ENCODE results near the gene SLC25A17. TPM values are rescaled to one million over a fixed set of nuclear protein-coding genes. Genes with fewer than 3 reads are reported as not detected.

The SLC25A17 gene
- total RNA-seq, 1 donor from 2014 or later = 62.1 TPM

- H3K27me3 ChIP-seq = no peaks in the 10 kb centered on the region
- no peak for TF ChIP-seq CTCF (IDR thresholded peaks at IDR 0.05)
- DNase-seq (ENCODE audit: low spot score in 2 of 2) = no peak
- intact Hi-C loops (cut with DNase I) = no loop called here
- no peak overlapping the region for H3K4me3 ChIP-seq
- no peaks in the 10 kb centered on the region for H3K9me3 ChIP-seq
- H3K36me3 ChIP-seq = no peaks in the 10 kb centered on the region
- no peaks in the 10 kb centered on the region for H3K4me1 ChIP-seq
- no peak overlapping the region for H3K27ac ChIP-seq
Measured at GRCh38 chr22:40739721-40740120, 79.4 kb downstream of the SLC25A17 start.

- no peak for DNase-seq (ENCODE audit: low spot score in 2 of 2)
- H3K27ac ChIP-seq = no peak overlapping the region
- peaks cover 0 to 3% of the 10 kb centered on the region in 2 donors for H3K4me1 ChIP-seq
- H3K27me3 ChIP-seq = no peaks in the 10 kb centered on the region
- H3K36me3 ChIP-seq = no peaks in the 10 kb centered on the region
- H3K4me3 ChIP-seq = no peak overlapping the region
- no peaks in the 10 kb centered on the region for H3K9me3 ChIP-seq
- no peak for TF ChIP-seq CTCF (IDR thresholded peaks at IDR 0.05)
- intact Hi-C loops (cut with DNase I) = no loop called here
Measured at GRCh38 chr22:40733919-40734318, 85.2 kb downstream of the SLC25A17 start.

- Histone ChIP-seq H3K27ac (no peak overlapping the region), H3K9me3 (no peaks in the 10 kb centered on the region), H3K4me1 (peaks cover 0 to 3% of the 10 kb centered on the region in 2 donors), H3K27me3 (no peaks in the 10 kb centered on the region), H3K4me3 (no peak overlapping the region), H3K36me3 (no peaks in the 10 kb centered on the region)
- DNase-seq (ENCODE audit: low spot score in 2 of 2) = no peak
- intact Hi-C loops (cut with DNase I) = no loop called here
- TF ChIP-seq CTCF (IDR thresholded peaks at IDR 0.05) = no peak
Measured at GRCh38 chr22:40732999-40733292, 86.2 kb downstream of the SLC25A17 start.

- Histone ChIP-seq H3K4me1 (peaks cover 0 to 3% of the 10 kb centered on the region in 2 donors), H3K36me3 (no peaks in the 10 kb centered on the region), H3K27ac (no peak overlapping the region), H3K27me3 (no peaks in the 10 kb centered on the region), H3K9me3 (no peaks in the 10 kb centered on the region), H3K4me3 (no peak overlapping the region)
- intact Hi-C loops (cut with DNase I) = no loop called here
- no peak for TF ChIP-seq CTCF (IDR thresholded peaks at IDR 0.05)
- no peak for DNase-seq (ENCODE audit: low spot score in 2 of 2)
Measured at GRCh38 chr22:40729284-40729683, 89.9 kb downstream of the SLC25A17 start.

- TF ChIP-seq CTCF (IDR thresholded peaks at IDR 0.05) = no peak
- intact Hi-C loops (cut with DNase I) = no loop called here
- no peaks in the 10 kb centered on the region for H3K27me3 ChIP-seq
- H3K27ac ChIP-seq = no peak overlapping the region
- DNase-seq (ENCODE audit: low spot score in 2 of 2) = no peak
- H3K4me1 ChIP-seq = peaks cover 0 to 3% of the 10 kb centered on the region in 2 donors
- no peaks in the 10 kb centered on the region for H3K9me3 ChIP-seq
- no peak overlapping the region for H3K4me3 ChIP-seq
- H3K36me3 ChIP-seq = no peaks in the 10 kb centered on the region
Measured at GRCh38 chr22:40728731-40729189, 90.4 kb downstream of the SLC25A17 start.

- no peaks in the 10 kb centered on the region for H3K27me3 ChIP-seq
- H3K27ac ChIP-seq = no peak overlapping the region
- no peaks in the 10 kb centered on the region for H3K9me3 ChIP-seq
- H3K36me3 ChIP-seq = no peaks in the 10 kb centered on the region
- intact Hi-C loops (cut with DNase I) = no loop called here
- DNase-seq (ENCODE audit: low spot score in 2 of 2) = no peak
- peaks cover 0 to 3% of the 10 kb centered on the region in 2 donors for H3K4me1 ChIP-seq
- H3K4me3 ChIP-seq = no peak overlapping the region
- no peak for TF ChIP-seq CTCF (IDR thresholded peaks at IDR 0.05)
Measured at GRCh38 chr22:40727964-40728615, 91.1 kb downstream of the SLC25A17 start.

Data from ascending aorta (tissue), 2 donors.